ENCODE data around the gene STK36. TPM values are rescaled to one million over a fixed set of nuclear protein-coding genes. Genes with fewer than 3 reads are reported as not detected.
A peak's percentile ranks its signal among the peaks of the same experiment; 100 is the strongest.

Gene STK36
- total and polyA plus RNA-seq, 10 of the 15 experiments (the other 5 are each of a cell fraction or from before 2014, with no cell fraction given): 4.0 to 22.8 (median 16.7) TPM

- Histone ChIP-seq H3K9ac (ENCODE audit: control insufficient read depth, insufficient read depth, low read length) (no peak overlapping the region), H2AFZ (ENCODE audit: control insufficient read depth, low read depth, low read length) (no peak overlapping the region), H3K36me3 (ENCODE audit: control insufficient read depth in 2 of 2, insufficient read depth in 2 of 2, low read length in 1 of 2) (peaks cover 1 to 4% of the 10 kb centered on the region in 2 experiments; a peak in 2 of 4 replicates), H4K20me1 (ENCODE audit: control insufficient read depth, insufficient read depth) (no peaks in the 10 kb centered on the region; the same call in 1 of the 2 replicates), H3K4me3 (no peak overlapping the region), H3K27ac (ENCODE audit: control insufficient read depth, insufficient read depth) (no peak overlapping the region), H3K79me2 (ENCODE audit: control insufficient read depth, insufficient read depth, low read length) (peaks cover 10% of the 10 kb centered on the region), H3K4me1 (ENCODE audit: control insufficient read depth, insufficient read depth, low read length) (no peaks in the 10 kb centered on the region), H3K4me2 (ENCODE audit: control insufficient read depth, insufficient read depth) (no peak overlapping the region), H3K27me3 (replicated peaks in 1 of 2; ENCODE audit: control insufficient read depth in 2 of 2, insufficient read depth in 2 of 2, low read length in 1 of 2) (no peaks in the 10 kb centered on the region), H3K9me3 (replicated peaks; ENCODE audit: control insufficient read depth, insufficient read depth, low read length) (peaks cover 5% of the 10 kb centered on the region; the same call in 2 of the 3 replicates)
- FAIRE-seq (no peak), ATAC-seq (no peak), DNase-seq (ENCODE audit: low read depth, low spot score) (no peak)
- whole genome bisulfite sequencing (ENCODE audit: insufficient coverage, insufficient replicate concordance, low lambda C conversion rate, missing lambda C conversion rate): 80% methylated on average over 2 of the region's 2 CpGs
- RAD21 ChIA-PET (ENCODE audit: unreplicated experiment): interaction anchor here (1.0 to 1.9 kb wide), 4 partner anchors 11 to 176 kb away, joined by 3 to 6 read pairs (median 3); partner anchors contain the start of gene TTLL4
- CTCF ChIA-PET: interaction anchor here (1.1 to 2.6 kb wide), 8 partner anchors 10 to 206 kb away, joined by 3 to 15 read pairs (median 4); partner anchors contain the start of gene TTLL4
- SMC1A ChIA-PET (ENCODE audit: uncharacterized antibody, unreplicated experiment): interaction anchor here (1.1 to 2.3 kb wide), 3 partner anchors 9 to 50 kb away, joined by 3 to 9 read pairs (median 4); partner anchors contain the start of genes RNF25 and STK36
- no TSS peak for BruUV-seq (replicated peaks)
- TF ChIP-seq RAD21 (IDR thresholded peaks at IDR 0.05; ENCODE audit: insufficient read depth, low read depth, low read length) (no peak), WRNIP1 (IDR thresholded peaks at IDR 0.05; ENCODE audit: borderline replicate concordance, low read depth, low read length) (no peak), NFIC (IDR thresholded peaks at IDR 0.05; ENCODE audit: low read depth, low read length) (no peak)
- POLR2A ChIA-PET: interaction anchor here (0.8 to 1.9 kb wide), 2 partner anchors 10 kb away, joined by 3 to 10 read pairs; no protein-coding TSS in a partner anchor
- intact Hi-C loops (cut with micrococcal nuclease; ENCODE audit: unreplicated experiment): no loop called here
- in situ Hi-C loops (cut with MboI): no loop called here
Measured at GRCh38 chr2:218721934-218722333, 50.0 kb downstream of the STK36 start.

DNA sequence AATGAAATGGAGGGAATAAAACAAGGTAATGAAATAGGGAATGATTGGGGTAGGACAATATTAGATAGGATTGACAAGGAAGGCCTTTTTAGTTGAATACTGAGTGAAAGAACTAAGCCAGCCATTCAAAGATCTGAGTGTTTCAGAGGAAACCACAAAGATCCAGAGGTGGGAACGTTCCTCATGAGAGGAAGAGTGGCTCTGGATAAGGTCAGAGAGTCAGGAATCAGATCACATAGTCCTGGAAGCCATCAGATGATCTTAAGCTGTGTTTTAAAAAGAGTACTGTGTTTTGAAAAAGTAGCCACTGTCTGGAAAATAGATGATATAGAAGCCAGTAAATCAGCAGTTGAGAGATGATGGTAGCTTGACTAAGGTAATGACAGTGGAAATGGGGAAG, 50.5 kb downstream of the STK36 start:
- Histone ChIP-seq H3K27ac (ENCODE audit: control insufficient read depth, insufficient read depth) (no peak overlapping the region), H3K9ac (ENCODE audit: control insufficient read depth, insufficient read depth, low read length) (no peak overlapping the region), H2AFZ (ENCODE audit: control insufficient read depth, low read depth, low read length) (no peak overlapping the region), H3K79me2 (ENCODE audit: control insufficient read depth, insufficient read depth, low read length) (peaks cover 10% of the 10 kb centered on the region), H4K20me1 (ENCODE audit: control insufficient read depth, insufficient read depth) (no peaks in the 10 kb centered on the region; the same call in 1 of the 2 replicates), H3K36me3 (ENCODE audit: control insufficient read depth in 2 of 2, insufficient read depth in 2 of 2, low read length in 1 of 2) (peaks cover 1 to 4% of the 10 kb centered on the region in 2 experiments; a peak in 2 of 4 replicates), H3K4me2 (ENCODE audit: control insufficient read depth, insufficient read depth) (no peak overlapping the region), H3K9me3 (replicated peaks; ENCODE audit: control insufficient read depth, insufficient read depth, low read length) (peaks cover 5% of the 10 kb centered on the region), H3K4me1 (ENCODE audit: control insufficient read depth, insufficient read depth, low read length) (no peaks in the 10 kb centered on the region), H3K27me3 (replicated peaks in 1 of 2; ENCODE audit: control insufficient read depth in 2 of 2, insufficient read depth in 2 of 2, low read length in 1 of 2) (no peaks in the 10 kb centered on the region), H3K4me3 (no peak overlapping the region)
- CTCF ChIA-PET: interaction anchor here (0.8 to 2.6 kb wide), 8 partner anchors 8 to 175 kb away, joined by 3 to 15 read pairs (median 5); partner anchors contain the start of gene TTLL4
- no peak; the same call in 2 of the 3 replicates for ATAC-seq
- intact Hi-C loops (cut with micrococcal nuclease; ENCODE audit: unreplicated experiment): no loop called here
- in situ Hi-C loops (cut with MboI): no loop called here
- SMC1A ChIA-PET (ENCODE audit: uncharacterized antibody, unreplicated experiment): interaction anchor here (1.0 to 2.3 kb wide), 5 partner anchors 10 to 195 kb away, joined by 3 to 9 read pairs (median 4); partner anchors contain the start of genes RNF25 and STK36
- 47% methylated on average over 1 of the region's 1 CpG for WGBS (ENCODE audit: insufficient coverage, insufficient replicate concordance, low lambda C conversion rate, missing lambda C conversion rate)
- no TSS peak for BruUV-seq (replicated peaks)
- no peak for DNase-seq (ENCODE audit: low read depth, low spot score)
- POLR2A ChIA-PET: interaction anchor here (0.8 to 1.9 kb wide), 2 partner anchors 10 kb away, joined by 3 to 10 read pairs; no protein-coding TSS in a partner anchor
- RAD21 ChIA-PET (ENCODE audit: unreplicated experiment): interaction anchor here (1.0 to 1.9 kb wide), 5 partner anchors 8 to 175 kb away, joined by 3 to 6 read pairs (median 3); partner anchors contain the start of gene TTLL4
- FAIRE-seq: peak; percentile 61
- TF ChIP-seq BCL11A (IDR thresholded peaks at IDR 0.05; ENCODE audit: low read depth, low read length) (no peak), NFYB (IDR thresholded peaks at IDR 0.05; ENCODE audit: insufficient read depth, low read depth, low read length) (no peak), MYC (IDR thresholded peaks at IDR 0.05; ENCODE audit: insufficient read depth, insufficient read length, insufficient replicate concordance, low read length, severe bottlenecking) (no peak), RBBP5 (conservative IDR thresholded peaks at IDR 0.05) (no peak), POLR2A (IDR thresholded peaks at IDR 0.05; ENCODE audit: low read depth, low read length) (no peak), ZBTB33 (IDR thresholded peaks at IDR 0.05) (no peak), MYB (IDR thresholded peaks at IDR 0.05; ENCODE audit: borderline replicate concordance, low read depth, low read length) (no peak), ZSCAN29 (IDR thresholded peaks at IDR 0.05) (no peak)
